T-helper 17 cell (primary cell): ENCODE data around the gene GXYLT1. TPM values are rescaled to one million over a fixed set of nuclear protein-coding genes. Genes with fewer than 3 reads are reported as not detected.
A peak's percentile ranks its signal among the peaks of the same experiment; 100 is the strongest.
"Not testable (repeated sequence)": the region's sequence is repeated elsewhere in the genome, so short reads cannot be mapped to it uniquely, and the experiment has no call there.

Experiments
- ATAC-seq: fragments of 150-1000 bp; cut with Tn5 transposase; 2 replicates; pipeline ENCODE4 v1.10.0; 2021; ENCODE audit warnings: mild to moderate bottlenecking, moderate library complexity
- DNase-seq, 3 donors: peaks; one replicate each; pipeline versions ENCODE4 v3.0.0 to v3.0.0-alpha.2; 2020 to 2021
- H3K9me3 ChIP-seq: one replicate; pipeline ENCODE4 v1.7.0; 2013; ENCODE audit warnings: low read length, mild to moderate bottlenecking; ENCODE audit not compliant: control insufficient read depth, poor library complexity, severe bottlenecking
- H3K27ac Mint-ChIP-seq: one replicate; pipeline ENCODE4 v1.8.0; 2022; ENCODE audit warnings: mild to moderate bottlenecking, moderate library complexity, mixed read lengths
- H3K27me3 Mint-ChIP-seq: one replicate; pipeline ENCODE4 v1.8.0; 2022; ENCODE audit warnings: mixed read lengths
- H3K36me3 Mint-ChIP-seq: one replicate; pipeline ENCODE4 v1.8.0; 2022; ENCODE audit warnings: low read depth, mixed read lengths
- H3K4me1 Mint-ChIP-seq: one replicate; pipeline ENCODE4 v1.8.0; 2022; ENCODE audit warnings: mild to moderate bottlenecking, mixed read lengths
- H3K4me3 Mint-ChIP-seq: one replicate; pipeline ENCODE4 v1.8.0; 2022; ENCODE audit warnings: mild to moderate bottlenecking, moderate library complexity, mixed read lengths
- total RNA-seq, 4 donors: library from RNA in 2 of 4; stranded (reverse) in 2 of 4; gene quantifications; one replicate each; pipeline ENCODE4 v1.2.3 and lab custom pipeline; 2022 to 2026

GXYLT1 gene
- total RNA-seq, 2 donors from 2014 or later, result 5.8 to 7.7 TPM

- no peak overlapping the region for H3K4me3 Mint-ChIP-seq
- no peaks in the 10 kb centered on the region for H3K27me3 Mint-ChIP-seq
- H3K9me3 ChIP-seq, result no peaks in the 10 kb centered on the region
- H3K36me3 Mint-ChIP-seq, result peaks cover 2% of the 10 kb centered on the region
- H3K27ac Mint-ChIP-seq, result no peak overlapping the region
- ATAC-seq (no peak), DNase-seq (no peak)
- peaks cover 53% of the 10 kb centered on the region for H3K4me1 Mint-ChIP-seq
Observed at GRCh38 chr12:42135259-42135814, 9.3 kb downstream of the GXYLT1 start.

GRCh38 chr12:42130672-42131402 lies 13.8 kb downstream of the GXYLT1 start:
- no peak for DNase-seq
- peak overlapping the region; percentile 21 for H3K27ac Mint-ChIP-seq
- ATAC-seq, result peak; percentile 36

GRCh38 chr12:42129595-42130204 lies 15.0 kb downstream of the GXYLT1 start:
- peaks cover 51% of the 10 kb centered on the region for H3K4me1 Mint-ChIP-seq
- ATAC-seq (peak; percentile 51), DNase-seq (no peak)
- H3K27me3 Mint-ChIP-seq, result no peaks in the 10 kb centered on the region
- no peak overlapping the region for H3K4me3 Mint-ChIP-seq
- peaks cover 2% of the 10 kb centered on the region for H3K36me3 Mint-ChIP-seq
- peak overlapping the region; percentile 21 for H3K27ac Mint-ChIP-seq
- no peaks in the 10 kb centered on the region for H3K9me3 ChIP-seq

More at GRCh38 chr12:42130672-42131402, 13.8 kb downstream of the GXYLT1 start:
- H3K27me3 Mint-ChIP-seq, result no peaks in the 10 kb centered on the region
- no peaks in the 10 kb centered on the region for H3K9me3 ChIP-seq
- peaks cover 60% of the 10 kb centered on the region for H3K4me1 Mint-ChIP-seq
- H3K36me3 Mint-ChIP-seq, result peaks cover 2% of the 10 kb centered on the region
- H3K4me3 Mint-ChIP-seq, result peak overlapping the region; percentile 15

GRCh38 chr12:42128888-42129287 lies 15.8 kb downstream of the GXYLT1 start:
- Mint-ChIP-seq H3K36me3 (peaks cover 2% of the 10 kb centered on the region), H3K27me3 (no peaks in the 10 kb centered on the region), H3K27ac (no peak overlapping the region), H3K4me1 (peaks cover 47% of the 10 kb centered on the region), H3K4me3 (no peak overlapping the region)
- no peaks in the 10 kb centered on the region for H3K9me3 ChIP-seq
- ATAC-seq (no peak), DNase-seq (no peak)

- no peak overlapping the region for H3K27ac Mint-ChIP-seq
- DNase-seq (no peak), ATAC-seq (no peak)
- no peak overlapping the region for H3K4me3 Mint-ChIP-seq
- H3K4me1 Mint-ChIP-seq, result peaks cover 42% of the 10 kb centered on the region
- H3K9me3 ChIP-seq, result no peaks in the 10 kb centered on the region
- no peaks in the 10 kb centered on the region for H3K27me3 Mint-ChIP-seq
- no peaks in the 10 kb centered on the region for H3K36me3 Mint-ChIP-seq
Observed at GRCh38 chr12:42128327-42128726, 16.3 kb downstream of the GXYLT1 start.

- DNase-seq (no peak), ATAC-seq (peak; percentile 54)
- no peaks in the 10 kb centered on the region for H3K27me3 Mint-ChIP-seq
- H3K36me3 Mint-ChIP-seq, result no peaks in the 10 kb centered on the region
- H3K9me3 ChIP-seq, result no peaks in the 10 kb centered on the region
- no peak overlapping the region for H3K27ac Mint-ChIP-seq
- peaks cover 35% of the 10 kb centered on the region for H3K4me1 Mint-ChIP-seq
- no peak overlapping the region for H3K4me3 Mint-ChIP-seq
Observed at GRCh38 chr12:42126963-42127362, 17.7 kb downstream of the GXYLT1 start.

GRCh38 chr12:42125388-42125767 lies 19.3 kb downstream of the GXYLT1 start:
- Mint-ChIP-seq H3K4me1 (peaks cover 26% of the 10 kb centered on the region), H3K27ac (no peak overlapping the region), H3K27me3 (no peaks in the 10 kb centered on the region), H3K4me3 (no peak overlapping the region), H3K36me3 (no peaks in the 10 kb centered on the region)
- DNase-seq, result no peak
- H3K9me3 ChIP-seq, result no peaks in the 10 kb centered on the region
- peak; percentile 20 for ATAC-seq

- Mint-ChIP-seq H3K27ac (no peak overlapping the region), H3K4me3 (no peak overlapping the region), H3K27me3 (no peaks in the 10 kb centered on the region), H3K36me3 (no peaks in the 10 kb centered on the region), H3K4me1 (peaks cover 22% of the 10 kb centered on the region)
- ATAC-seq, result no peak
- no peak for DNase-seq
- H3K9me3 ChIP-seq, result no peaks in the 10 kb centered on the region
Observed at GRCh38 chr12:42124764-42125387, 19.8 kb downstream of the GXYLT1 start.

- no peak for ATAC-seq
- no peak overlapping the region for H3K4me3 Mint-ChIP-seq
- H3K27me3 Mint-ChIP-seq, result no peaks in the 10 kb centered on the region
- peak overlapping the region; percentile 30 for H3K27ac Mint-ChIP-seq
- peaks cover 6% of the 10 kb centered on the region for H3K4me1 Mint-ChIP-seq
- H3K9me3 ChIP-seq, result no peaks in the 10 kb centered on the region
- H3K36me3 Mint-ChIP-seq, result peaks cover 5% of the 10 kb centered on the region
- no peak for DNase-seq
Observed at GRCh38 chr12:42119085-42119633, 25.5 kb downstream of the GXYLT1 start.

- H3K27ac Mint-ChIP-seq, result peak overlapping the region; percentile 30
- H3K9me3 ChIP-seq, result no peaks in the 10 kb centered on the region
- peaks cover 8% of the 10 kb centered on the region for H3K36me3 Mint-ChIP-seq
- no peak for ATAC-seq
- peaks cover 6% of the 10 kb centered on the region for H3K4me1 Mint-ChIP-seq
- no peaks in the 10 kb centered on the region for H3K27me3 Mint-ChIP-seq
- no peak overlapping the region for H3K4me3 Mint-ChIP-seq
- no peak for DNase-seq
Observed at GRCh38 chr12:42118136-42118879, 26.4 kb downstream of the GXYLT1 start.

GRCh38 chr12:42109031-42109430 lies 35.6 kb downstream of the GXYLT1 start:
- ATAC-seq (no peak), DNase-seq (no peak)
- no peak overlapping the region for H3K4me3 Mint-ChIP-seq
- H3K36me3 Mint-ChIP-seq, result peaks cover 7% of the 10 kb centered on the region
- H3K27me3 Mint-ChIP-seq, result no peaks in the 10 kb centered on the region
- H3K27ac Mint-ChIP-seq, result no peak overlapping the region
- H3K4me1 Mint-ChIP-seq, result no peaks in the 10 kb centered on the region
- H3K9me3 ChIP-seq, result no peaks in the 10 kb centered on the region

GRCh38 chr12:42106791-42107190 lies 37.9 kb downstream of the GXYLT1 start:
- not testable (repeated sequence) for ATAC-seq, H3K27me3 Mint-ChIP-seq

More at GRCh38 chr12:42106791-42107190, 37.9 kb downstream of the GXYLT1 start:
- H3K27ac Mint-ChIP-seq, result peak overlapping the region; percentile 24
- H3K9me3 ChIP-seq, H3K4me1 Mint-ChIP-seq, H3K4me3 Mint-ChIP-seq, H3K36me3 Mint-ChIP-seq, DNase-seq: not testable (repeated sequence)
